ENCODE data around the gene TMEM26. TPM values are rescaled to one million over a fixed set of nuclear protein-coding genes. Genes with fewer than 3 reads are reported as not detected.

The TMEM26 gene
- total RNA-seq, 1 donor: 20.5 TPM

DNA sequence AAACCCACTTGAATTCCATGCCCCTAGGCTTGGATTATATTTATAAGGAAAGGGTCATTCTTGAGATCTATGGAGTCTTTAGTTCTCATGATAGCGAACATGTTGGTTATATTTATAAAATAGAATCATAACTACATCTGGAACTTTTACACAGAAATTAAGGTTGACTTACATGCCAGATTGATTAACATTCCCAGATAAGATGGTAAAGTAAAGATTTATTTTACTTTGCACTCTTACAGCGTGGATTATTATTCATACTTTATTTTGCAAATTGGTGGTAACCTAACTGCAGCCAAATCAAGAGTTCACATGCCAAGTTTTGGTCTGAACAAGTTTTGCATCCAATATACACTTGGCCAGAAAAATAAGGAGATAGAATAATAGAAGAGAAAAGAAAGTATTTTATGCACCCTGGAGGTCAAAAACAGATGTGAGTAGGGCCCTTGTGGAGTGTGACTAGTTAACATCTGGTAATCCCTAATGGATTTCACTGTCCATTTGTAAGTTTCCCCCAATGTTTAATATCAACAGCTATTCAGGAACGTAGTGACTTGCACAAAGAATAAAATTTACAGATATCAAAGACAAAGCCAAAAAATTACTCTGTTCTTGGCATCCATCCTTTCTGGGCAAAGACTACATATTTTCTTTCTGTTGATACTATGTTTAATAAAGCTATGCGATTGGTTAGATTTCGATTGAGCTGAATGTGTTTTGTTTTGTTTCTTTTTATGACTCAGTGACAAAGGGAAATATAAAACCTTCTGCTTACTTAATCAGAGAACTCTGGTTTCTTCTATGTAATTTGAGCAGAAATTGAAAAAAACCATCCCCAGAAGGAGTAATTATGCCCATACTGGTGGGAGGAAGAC is 10.1 kb upstream of the TMEM26 start:
- no peak overlapping the region for H3K4me3 ChIP-seq (ENCODE audit: low read depth, low read length)
- TF ChIP-seq CTCF (IDR thresholded peaks at IDR 0.05; ENCODE audit: insufficient read depth, low read length): no peak
- DNase-seq (ENCODE audit: low read depth): peak; percentile 98

GRCh38 chr10:61460835-61461234 is 7.7 kb upstream of the TMEM26 start:
- no peak overlapping the region for H3K4me3 ChIP-seq (ENCODE audit: low read depth, low read length)
- no peak for DNase-seq (ENCODE audit: low read depth)
- TF ChIP-seq CTCF (IDR thresholded peaks at IDR 0.05; ENCODE audit: insufficient read depth, low read length): no peak

- no peak for DNase-seq (ENCODE audit: low read depth)
- H3K4me3 ChIP-seq (ENCODE audit: low read depth, low read length): no peak overlapping the region
- TF ChIP-seq CTCF (IDR thresholded peaks at IDR 0.05; ENCODE audit: insufficient read depth, low read length): no peak
Measured at GRCh38 chr10:61458031-61458430, 4.8 kb upstream of the TMEM26 start.

GRCh38 chr10:61456095-61456789 is 3.1 kb upstream of the TMEM26 start:
- no peak for TF ChIP-seq CTCF (IDR thresholded peaks at IDR 0.05; ENCODE audit: insufficient read depth, low read length)
- peak; percentile 52 for DNase-seq (ENCODE audit: low read depth)
- H3K4me3 ChIP-seq (ENCODE audit: low read depth, low read length): no peak overlapping the region

- no peak overlapping the region for H3K4me3 ChIP-seq (ENCODE audit: low read depth, low read length)
- no peak for DNase-seq (ENCODE audit: low read depth)
- TF ChIP-seq CTCF (IDR thresholded peaks at IDR 0.05; ENCODE audit: insufficient read depth, low read length): no peak
Measured at GRCh38 chr10:61455656-61456055, 2.5 kb upstream of the TMEM26 start.

- DNase-seq (ENCODE audit: low read depth): no peak
- no peak overlapping the region for H3K4me3 ChIP-seq (ENCODE audit: low read depth, low read length)
- no peak for TF ChIP-seq CTCF (IDR thresholded peaks at IDR 0.05; ENCODE audit: insufficient read depth, low read length)
Measured at GRCh38 chr10:61454541-61454940, 1.4 kb upstream of the TMEM26 start.
